ENCODE data around the gene CD8B2.
"Not testable (repeated sequence)": the region's sequence is repeated elsewhere in the genome, so short reads cannot be mapped to it uniquely, and the experiment has no call there.

CD8B2 gene

GRCh38 chr2:106511934-106512333 lies 24.8 kb downstream of the CD8B2 start:
- DNase-seq (ENCODE audit: low read depth in 2 of 2), result not testable (repeated sequence)

- DNase-seq (ENCODE audit: low read depth in 2 of 2), result not testable (repeated sequence)
Observed at GRCh38 chr2:106513391-106513790, 26.2 kb downstream of the CD8B2 start.

GRCh38 chr2:106514827-106515226 lies 27.7 kb downstream of the CD8B2 start:
- not testable (repeated sequence) for DNase-seq (ENCODE audit: low read depth in 2 of 2)

GRCh38 chr2:106516436-106516835 lies 29.3 kb downstream of the CD8B2 start:
- DNase-seq (ENCODE audit: low read depth in 2 of 2), result no peak

- no peak for DNase-seq (ENCODE audit: low read depth in 2 of 2)
Observed at GRCh38 chr2:106516864-106517263, 29.7 kb downstream of the CD8B2 start.

- no peak for DNase-seq (ENCODE audit: low read depth in 2 of 2)
Observed at GRCh38 chr2:106517329-106517728, 30.2 kb downstream of the CD8B2 start.

- DNase-seq (ENCODE audit: low read depth in 2 of 2), result no peak
Observed at GRCh38 chr2:106519767-106520166, 32.6 kb downstream of the CD8B2 start.

GRCh38 chr2:106521016-106521415 lies 33.9 kb downstream of the CD8B2 start:
- DNase-seq (ENCODE audit: low read depth in 2 of 2), result no peak

- no peak for DNase-seq (ENCODE audit: low read depth in 2 of 2)
Observed at GRCh38 chr2:106523976-106524665, 37.0 kb downstream of the CD8B2 start.

GRCh38 chr2:106530866-106531265 lies 43.7 kb downstream of the CD8B2 start:
- no peak for DNase-seq (ENCODE audit: low read depth in 2 of 2)

GRCh38 chr2:106531676-106532214 lies 44.6 kb downstream of the CD8B2 start:
- no peak for DNase-seq (ENCODE audit: low read depth in 2 of 2)

GRCh38 chr2:106532236-106532635 lies 45.1 kb downstream of the CD8B2 start:
- no peak for DNase-seq (ENCODE audit: low read depth in 2 of 2)

GRCh38 chr2:106534471-106534870 lies 47.3 kb downstream of the CD8B2 start:
- DNase-seq (ENCODE audit: low read depth in 2 of 2), result no peak

- DNase-seq (ENCODE audit: low read depth in 2 of 2), result no peak
Observed at GRCh38 chr2:106536490-106536889, 49.3 kb downstream of the CD8B2 start.

GRCh38 chr2:106537047-106537446 lies 49.9 kb downstream of the CD8B2 start:
- no peak for DNase-seq (ENCODE audit: low read depth in 2 of 2)

GRCh38 chr2:106537791-106538191 lies 50.6 kb downstream of the CD8B2 start:
- DNase-seq (ENCODE audit: low read depth in 2 of 2), result no peak

GRCh38 chr2:106540886-106541285 lies 53.7 kb downstream of the CD8B2 start:
- no peak for DNase-seq (ENCODE audit: low read depth in 2 of 2)

GRCh38 chr2:106541333-106541732 lies 54.2 kb downstream of the CD8B2 start:
- DNase-seq (ENCODE audit: low read depth in 2 of 2), result no peak

GRCh38 chr2:106542746-106543359 lies 55.7 kb downstream of the CD8B2 start:
- DNase-seq (ENCODE audit: low read depth in 2 of 2), result peak; percentile 51 to 65

GRCh38 chr2:106545007-106545406 lies 57.8 kb downstream of the CD8B2 start:
- DNase-seq (ENCODE audit: low read depth in 2 of 2), result no peak

GRCh38 chr2:106546391-106546990 lies 59.3 kb downstream of the CD8B2 start:
- DNase-seq (ENCODE audit: low read depth in 2 of 2), result no peak

- DNase-seq (ENCODE audit: low read depth in 2 of 2), result no peak
Observed at GRCh38 chr2:106547164-106547903, 60.2 kb downstream of the CD8B2 start.
